ENCODE results near the gene SMAD7.

SMAD7 gene

DNA sequence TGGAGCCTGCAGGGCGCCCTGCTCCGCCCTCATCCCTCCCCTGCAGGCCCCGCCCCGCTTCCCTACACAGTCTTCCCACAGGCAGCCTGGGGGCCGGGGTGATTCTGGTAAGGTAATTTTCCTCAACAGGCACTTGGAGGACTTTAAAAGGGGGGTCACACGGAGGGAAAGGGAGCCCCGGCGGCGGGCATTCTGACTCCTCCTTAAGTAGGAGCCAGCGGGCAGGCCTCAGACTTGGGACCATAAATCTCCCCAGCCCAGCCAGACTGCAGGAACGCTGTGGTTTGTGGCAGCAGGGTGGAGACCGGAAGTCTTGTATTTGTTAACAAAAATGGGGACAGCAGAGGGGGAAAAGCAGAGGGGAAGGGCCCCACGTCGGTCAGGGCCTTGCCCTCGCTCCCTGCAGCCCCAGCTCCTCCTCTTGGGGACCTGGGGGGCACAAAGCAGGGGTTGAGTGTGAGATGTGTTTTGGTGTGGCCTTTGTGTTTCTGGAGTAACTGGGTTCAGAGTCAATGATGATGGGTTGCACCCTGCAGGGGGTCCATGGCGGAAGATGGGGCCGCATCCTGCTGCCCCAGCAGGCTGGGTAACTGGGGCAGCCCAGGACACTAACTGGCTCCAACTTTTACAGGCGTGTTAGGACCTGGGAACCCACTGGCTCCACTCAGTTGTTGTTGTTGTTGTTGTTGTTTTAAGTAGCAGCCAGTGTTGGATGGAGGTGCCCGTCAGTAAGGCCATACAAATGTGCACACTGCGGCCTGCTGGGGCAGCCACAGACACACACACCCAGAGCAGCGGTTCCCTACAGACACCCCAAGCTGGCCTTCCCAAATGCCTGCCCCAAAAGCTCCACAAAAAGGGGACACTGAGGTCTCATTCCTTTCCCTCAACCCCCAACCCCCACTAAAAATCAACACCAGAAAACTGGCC lies 27.7 kb downstream of the SMAD7 start:
- Histone ChIP-seq H3K9me3 (ENCODE audit: control insufficient read depth in 2 of 2, low read length in 2 of 2) (no peaks in the 10 kb centered on the region), H3K9ac (ENCODE audit: low read depth in 1 of 2, low read length in 2 of 2) (peak overlapping the region; percentile 38 to 54), H3K4me1 (ENCODE audit: control insufficient read depth in 2 of 2, insufficient read depth in 2 of 2, low read length in 2 of 2) (peaks cover 55 to 63% of the 10 kb centered on the region in 2 donors), H3K27me3 (ENCODE audit: control insufficient read depth in 2 of 2, insufficient read depth in 2 of 2, low read length in 2 of 2) (no peaks in the 10 kb centered on the region), H3K36me3 (ENCODE audit: control insufficient read depth in 2 of 2, insufficient read depth in 2 of 2, low read length in 2 of 2) (peaks cover 23 to 25% of the 10 kb centered on the region in 2 donors), H3K27ac (ENCODE audit: low read depth in 2 of 2, low read length in 2 of 2) (peak overlapping the region; percentile 80 to 86), H3K4me3 (ENCODE audit: low read length in 2 of 2) (peak overlapping the region; percentile 50)

DNA sequence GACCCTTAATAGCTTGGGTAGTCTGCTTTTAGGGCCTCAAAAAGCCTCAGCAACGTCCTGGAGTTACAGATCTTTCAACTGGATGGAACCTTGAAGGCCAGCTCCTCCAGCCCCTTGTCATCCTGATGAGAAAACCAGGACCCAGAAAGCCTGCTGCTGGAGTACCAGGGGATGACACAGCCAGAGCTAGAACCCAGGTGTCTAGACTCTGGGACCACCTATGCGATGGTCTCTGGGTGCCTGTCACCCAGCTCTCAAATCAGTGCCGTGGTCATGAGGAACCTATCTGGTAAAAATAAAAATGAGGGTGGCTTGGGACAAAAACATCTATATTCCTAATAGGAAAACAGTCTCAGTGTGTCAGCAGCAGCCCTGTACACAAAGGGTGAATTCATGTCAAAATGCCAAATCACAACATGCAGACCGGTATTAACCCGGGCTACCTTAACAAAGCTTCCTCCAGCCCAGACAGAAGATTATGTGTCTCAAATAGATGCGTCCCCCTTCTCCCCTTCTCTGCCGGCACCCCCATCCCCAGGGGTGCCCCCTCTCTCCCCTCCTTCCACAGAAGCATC lies 28.5 kb downstream of the SMAD7 start:
- Histone ChIP-seq H3K4me1 (ENCODE audit: control insufficient read depth in 2 of 2, insufficient read depth in 2 of 2, low read length in 2 of 2) (peaks cover 50 to 55% of the 10 kb centered on the region in 2 donors), H3K27ac (ENCODE audit: low read depth in 2 of 2, low read length in 2 of 2) (peak overlapping the region; percentile 80 to 86), H3K4me3 (ENCODE audit: low read length in 2 of 2) (peak overlapping the region; percentile 50), H3K9me3 (ENCODE audit: control insufficient read depth in 2 of 2, low read length in 2 of 2) (no peaks in the 10 kb centered on the region), H3K36me3 (ENCODE audit: control insufficient read depth in 2 of 2, insufficient read depth in 2 of 2, low read length in 2 of 2) (peaks cover 23 to 25% of the 10 kb centered on the region in 2 donors), H3K27me3 (ENCODE audit: control insufficient read depth in 2 of 2, insufficient read depth in 2 of 2, low read length in 2 of 2) (no peaks in the 10 kb centered on the region), H3K9ac (ENCODE audit: low read depth in 1 of 2, low read length in 2 of 2) (peak overlapping the region in 1 of 2 donors; percentile 54)

DNA sequence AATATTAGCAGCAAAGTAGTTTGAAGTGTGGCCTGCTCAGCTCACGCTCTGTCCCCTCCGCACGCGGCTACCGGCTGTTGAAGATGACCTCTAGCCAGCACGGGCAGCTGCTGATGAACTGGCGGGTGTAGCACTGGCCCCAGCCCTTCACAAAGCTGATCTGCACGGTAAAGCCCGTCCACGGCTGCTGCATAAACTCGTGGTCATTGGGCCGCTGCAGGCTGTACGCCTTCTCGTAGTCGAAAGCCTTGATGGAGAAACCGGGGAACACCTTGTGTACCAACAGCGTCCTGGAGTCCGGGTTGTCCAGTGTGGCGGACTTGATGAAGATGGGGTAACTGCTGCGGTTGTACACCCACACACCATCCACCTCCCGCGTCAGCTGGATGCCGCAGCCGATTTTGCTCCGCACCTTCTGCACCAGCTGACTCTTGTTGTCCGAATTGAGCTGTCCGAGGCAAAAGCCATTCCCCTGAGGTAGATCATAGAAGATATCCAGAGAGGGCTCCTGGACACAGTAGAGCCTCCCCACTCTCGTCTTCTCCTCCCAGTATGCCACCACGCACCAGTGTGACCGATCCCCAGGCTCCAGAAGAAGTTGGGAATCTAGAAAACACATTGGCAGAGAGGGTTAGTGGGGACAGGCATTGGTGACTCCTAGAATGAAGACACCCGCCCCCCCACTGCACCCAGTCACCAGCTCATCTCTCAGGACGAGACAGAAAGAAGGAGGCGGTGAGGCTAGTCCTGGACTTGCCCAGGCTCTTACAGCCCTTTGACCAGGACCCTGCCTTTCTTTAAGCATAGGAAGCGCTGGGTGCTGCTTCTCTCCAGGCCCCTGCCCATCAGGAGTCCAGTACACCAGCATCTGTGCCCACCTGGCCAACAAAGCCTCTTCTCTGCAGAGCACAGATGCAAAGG lies 29.2 kb downstream of the SMAD7 start:
- Histone ChIP-seq H3K4me1 (ENCODE audit: control insufficient read depth in 2 of 2, insufficient read depth in 2 of 2, low read length in 2 of 2) (peaks cover 43 to 48% of the 10 kb centered on the region in 2 donors), H3K27ac (ENCODE audit: low read depth in 2 of 2, low read length in 2 of 2) (peak overlapping the region in 1 of 2 donors; percentile 6), H3K9ac (ENCODE audit: low read depth in 1 of 2, low read length in 2 of 2) (peak overlapping the region in 1 of 2 donors; percentile 54)

DNA sequence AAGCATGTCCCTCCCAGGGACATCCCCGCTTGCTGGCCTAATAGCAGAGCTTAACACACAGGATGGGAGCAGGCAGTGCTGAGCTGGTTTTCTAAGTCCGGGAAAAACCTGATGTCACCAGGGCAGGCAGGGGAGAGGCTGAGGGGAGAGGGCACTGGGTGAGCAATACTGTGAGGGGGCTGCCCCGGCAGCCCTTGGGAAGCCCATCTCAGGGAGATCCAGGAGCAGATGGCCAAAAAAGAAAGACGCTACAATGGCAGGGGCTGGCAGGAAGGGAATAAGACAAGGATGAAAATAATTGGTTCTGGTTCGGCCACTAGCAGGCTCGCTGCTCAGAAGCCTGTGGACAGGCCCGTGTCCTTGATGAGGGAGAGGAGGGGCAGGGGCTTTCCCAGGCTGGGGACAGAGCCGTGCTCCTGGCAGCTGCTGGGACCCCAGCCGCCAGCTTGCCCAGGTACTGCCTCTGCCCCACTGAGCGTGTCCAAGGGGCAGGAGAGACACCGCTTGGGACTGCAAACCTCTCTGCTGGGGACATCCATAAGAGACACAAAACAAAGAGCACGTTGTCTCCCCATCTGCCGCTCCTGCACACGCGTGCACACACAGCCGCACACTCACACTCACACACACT lies 30.2 kb downstream of the SMAD7 start:
- Histone ChIP-seq H3K4me1 (ENCODE audit: control insufficient read depth in 2 of 2, insufficient read depth in 2 of 2, low read length in 2 of 2) (peaks cover 35 to 40% of the 10 kb centered on the region in 2 donors), H3K27ac (ENCODE audit: low read depth in 2 of 2, low read length in 2 of 2) (no peak overlapping the region), H3K9me3 (ENCODE audit: control insufficient read depth in 2 of 2, low read length in 2 of 2) (no peaks in the 10 kb centered on the region), H3K9ac (ENCODE audit: low read depth in 1 of 2, low read length in 2 of 2) (no peak overlapping the region), H3K4me3 (ENCODE audit: low read length in 2 of 2) (no peak overlapping the region), H3K36me3 (ENCODE audit: control insufficient read depth in 2 of 2, insufficient read depth in 2 of 2, low read length in 2 of 2) (peaks cover 23 to 25% of the 10 kb centered on the region in 2 donors), H3K27me3 (ENCODE audit: control insufficient read depth in 2 of 2, insufficient read depth in 2 of 2, low read length in 2 of 2) (no peaks in the 10 kb centered on the region)

More for the DNA sequence above, 29.2 kb downstream of the SMAD7 start:
- no peaks in the 10 kb centered on the region for H3K27me3 ChIP-seq (ENCODE audit: control insufficient read depth in 2 of 2, insufficient read depth in 2 of 2, low read length in 2 of 2)
- H3K36me3 ChIP-seq (ENCODE audit: control insufficient read depth in 2 of 2, insufficient read depth in 2 of 2, low read length in 2 of 2), result peaks cover 23 to 25% of the 10 kb centered on the region in 2 donors
- no peak overlapping the region for H3K4me3 ChIP-seq (ENCODE audit: low read length in 2 of 2)
- no peaks in the 10 kb centered on the region for H3K9me3 ChIP-seq (ENCODE audit: control insufficient read depth in 2 of 2, low read length in 2 of 2)

DNA sequence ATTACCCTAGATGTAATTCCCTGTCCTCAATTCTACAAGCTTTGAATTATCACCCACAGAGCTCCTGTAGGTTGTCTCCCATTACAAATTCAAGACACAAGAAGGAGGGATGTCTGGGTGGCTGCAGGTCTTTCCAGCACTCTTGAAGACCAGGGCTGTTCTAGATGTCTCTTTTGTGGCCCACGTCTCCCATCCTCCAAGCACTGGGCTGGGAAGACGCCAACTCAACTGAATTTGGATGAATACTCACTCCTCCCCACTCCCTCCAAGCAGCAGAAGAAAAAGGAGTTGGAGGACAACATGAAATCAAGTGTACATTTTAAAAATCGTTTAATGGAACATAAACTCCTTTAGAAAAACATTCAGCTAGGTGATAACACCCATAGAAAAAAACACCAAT lies 31.2 kb downstream of the SMAD7 start:
- Histone ChIP-seq H3K36me3 (ENCODE audit: control insufficient read depth in 2 of 2, insufficient read depth in 2 of 2, low read length in 2 of 2) (peaks cover 23 to 25% of the 10 kb centered on the region in 2 donors), H3K4me3 (ENCODE audit: low read length in 2 of 2) (no peak overlapping the region), H3K4me1 (ENCODE audit: control insufficient read depth in 2 of 2, insufficient read depth in 2 of 2, low read length in 2 of 2) (peaks cover 28 to 30% of the 10 kb centered on the region in 2 donors), H3K9ac (ENCODE audit: low read depth in 1 of 2, low read length in 2 of 2) (no peak overlapping the region), H3K27ac (ENCODE audit: low read depth in 2 of 2, low read length in 2 of 2) (no peak overlapping the region), H3K27me3 (ENCODE audit: control insufficient read depth in 2 of 2, insufficient read depth in 2 of 2, low read length in 2 of 2) (no peaks in the 10 kb centered on the region), H3K9me3 (ENCODE audit: control insufficient read depth in 2 of 2, low read length in 2 of 2) (no peaks in the 10 kb centered on the region)

DNA sequence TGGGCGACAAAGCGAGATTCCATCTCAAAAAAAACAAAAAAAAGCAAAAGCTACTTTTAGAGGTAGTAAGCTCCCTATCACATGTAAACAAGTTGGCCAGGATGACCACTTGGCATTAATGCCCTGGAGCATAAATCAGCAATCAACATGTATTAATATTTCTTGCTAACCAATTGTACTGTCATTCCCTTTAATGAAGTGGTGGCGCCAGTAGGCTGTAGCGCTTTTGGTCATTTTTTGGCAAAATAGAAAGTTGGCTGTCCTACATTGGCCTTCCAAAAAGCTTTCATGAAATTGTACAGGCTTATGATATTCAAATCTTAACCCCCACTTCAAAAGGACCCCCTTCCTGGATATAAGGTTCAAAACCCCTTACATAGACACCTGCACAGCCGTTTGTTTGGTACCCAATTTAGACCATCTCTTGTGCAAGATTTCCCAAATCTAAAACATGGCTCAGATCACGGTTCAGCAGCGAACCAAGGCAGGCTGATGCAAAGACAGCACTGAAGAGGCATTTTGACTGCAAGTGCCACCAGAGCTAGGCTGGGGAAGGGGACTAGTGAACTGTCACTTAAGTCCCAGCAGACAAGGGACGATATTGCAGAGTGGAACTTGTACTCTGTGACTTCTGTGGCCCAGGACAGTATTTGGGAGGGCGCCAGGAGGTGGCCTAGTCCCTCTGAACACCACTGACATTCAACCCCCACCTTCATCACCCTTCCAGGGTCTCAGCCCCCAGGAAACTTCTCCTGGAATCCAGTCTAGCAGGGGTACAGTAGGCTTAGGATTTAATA lies 31.9 kb downstream of the SMAD7 start:
- Histone ChIP-seq H3K27ac (ENCODE audit: low read depth in 2 of 2, low read length in 2 of 2) (no peak overlapping the region), H3K4me1 (ENCODE audit: control insufficient read depth in 2 of 2, insufficient read depth in 2 of 2, low read length in 2 of 2) (peaks cover 24 to 25% of the 10 kb centered on the region in 2 donors), H3K9ac (ENCODE audit: low read depth in 1 of 2, low read length in 2 of 2) (no peak overlapping the region), H3K27me3 (ENCODE audit: control insufficient read depth in 2 of 2, insufficient read depth in 2 of 2, low read length in 2 of 2) (no peaks in the 10 kb centered on the region), H3K9me3 (ENCODE audit: control insufficient read depth in 2 of 2, low read length in 2 of 2) (no peaks in the 10 kb centered on the region), H3K36me3 (ENCODE audit: control insufficient read depth in 2 of 2, insufficient read depth in 2 of 2, low read length in 2 of 2) (peaks cover 23 to 25% of the 10 kb centered on the region in 2 donors), H3K4me3 (ENCODE audit: low read length in 2 of 2) (no peak overlapping the region)

DNA sequence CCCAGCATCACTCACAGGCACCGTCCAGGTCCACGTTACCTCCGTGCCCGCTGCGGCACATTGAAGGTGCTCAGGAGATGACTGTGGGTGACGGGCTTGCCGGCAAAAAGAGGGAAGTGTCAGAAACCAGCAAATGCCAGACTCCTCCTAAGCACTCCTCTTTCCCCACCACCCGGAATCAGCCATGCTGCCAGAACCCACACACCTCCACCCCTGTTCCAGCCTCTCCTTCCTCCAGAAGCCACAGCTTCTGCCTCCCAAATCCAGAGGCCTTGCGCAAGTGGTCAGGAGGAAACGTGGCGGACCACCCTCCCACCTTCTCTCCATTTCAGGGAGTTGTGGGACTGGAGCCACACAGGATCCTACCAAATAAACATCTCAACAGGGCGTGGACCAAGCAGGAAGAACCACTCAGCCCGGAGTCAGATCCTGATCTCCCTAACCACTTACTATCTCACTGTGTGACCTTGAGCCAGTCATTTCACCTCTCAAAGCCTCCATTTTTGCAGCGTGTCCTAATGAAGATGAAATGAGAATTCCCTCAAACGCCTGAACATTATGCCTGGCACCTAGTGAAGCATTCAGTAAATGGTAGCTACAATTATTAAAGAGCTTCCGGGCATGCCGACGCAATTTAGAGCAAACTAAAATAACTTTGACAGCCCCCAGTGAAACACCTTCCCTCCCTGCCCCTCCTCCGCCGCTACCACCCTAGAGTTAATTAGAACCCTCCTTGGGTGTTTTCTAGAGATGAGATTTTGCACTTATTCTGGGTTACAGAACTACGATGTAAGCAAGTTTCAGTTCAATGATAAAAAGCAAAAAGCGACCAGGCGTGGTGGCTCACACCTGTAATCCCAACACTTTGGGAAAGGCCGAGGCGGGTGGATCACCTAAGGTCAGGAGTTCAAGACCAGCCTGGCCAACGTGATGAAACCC lies 32.9 kb downstream of the SMAD7 start:
- no peaks in the 10 kb centered on the region for H3K9me3 ChIP-seq (ENCODE audit: control insufficient read depth in 2 of 2, low read length in 2 of 2)
- H3K27ac ChIP-seq (ENCODE audit: low read depth in 2 of 2, low read length in 2 of 2), result no peak overlapping the region
- H3K4me3 ChIP-seq (ENCODE audit: low read length in 2 of 2), result no peak overlapping the region
- no peaks in the 10 kb centered on the region for H3K27me3 ChIP-seq (ENCODE audit: control insufficient read depth in 2 of 2, insufficient read depth in 2 of 2, low read length in 2 of 2)
- H3K9ac ChIP-seq (ENCODE audit: low read depth in 1 of 2, low read length in 2 of 2), result no peak overlapping the region
- peaks cover 14 to 15% of the 10 kb centered on the region in 2 donors for H3K4me1 ChIP-seq (ENCODE audit: control insufficient read depth in 2 of 2, insufficient read depth in 2 of 2, low read length in 2 of 2)
- peaks cover 23 to 25% of the 10 kb centered on the region in 2 donors for H3K36me3 ChIP-seq (ENCODE audit: control insufficient read depth in 2 of 2, insufficient read depth in 2 of 2, low read length in 2 of 2)

DNA sequence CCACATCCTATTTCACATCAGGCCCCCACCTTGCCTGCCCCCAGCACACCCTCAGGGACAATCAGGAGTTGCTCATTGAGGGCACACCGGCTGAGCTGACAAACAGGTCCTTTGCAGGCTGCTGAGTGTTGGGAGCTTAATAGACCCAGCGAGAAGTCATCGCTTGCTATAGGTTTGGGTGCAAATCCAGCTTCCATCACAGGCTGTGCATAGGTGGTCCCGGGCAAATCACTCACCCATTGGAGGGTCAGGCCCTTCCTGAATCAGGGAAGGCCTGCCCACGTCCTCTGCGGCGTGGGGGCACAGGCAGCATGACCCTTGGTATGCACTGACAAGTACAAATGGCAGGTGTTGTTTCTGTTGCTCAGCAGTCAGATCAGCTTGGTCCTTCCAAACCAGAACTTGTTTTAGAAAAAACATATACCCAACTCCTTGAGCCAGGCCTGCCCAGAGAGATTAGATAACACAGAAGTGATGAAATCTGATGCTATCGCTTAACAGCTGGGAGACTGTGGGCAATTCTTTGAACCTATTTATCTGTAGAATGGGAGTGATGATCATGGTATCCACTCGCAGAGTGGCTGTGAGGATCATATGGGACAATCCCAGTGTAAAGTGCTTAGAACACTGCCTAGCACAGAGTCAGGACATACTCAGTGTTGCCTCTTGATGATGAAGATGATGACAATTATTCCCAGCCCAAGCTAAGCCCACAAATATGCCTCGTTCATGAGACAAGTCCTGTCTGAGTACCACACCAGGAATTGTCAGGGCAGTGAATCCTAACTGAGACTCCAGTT lies 34.9 kb downstream of the SMAD7 start:
- H3K4me3 ChIP-seq (ENCODE audit: low read length in 2 of 2), result no peak overlapping the region
- no peaks in the 10 kb centered on the region for H3K27me3 ChIP-seq (ENCODE audit: control insufficient read depth in 2 of 2, insufficient read depth in 2 of 2, low read length in 2 of 2)
- H3K36me3 ChIP-seq (ENCODE audit: control insufficient read depth in 2 of 2, insufficient read depth in 2 of 2, low read length in 2 of 2), result peaks cover 12 to 17% of the 10 kb centered on the region in 2 donors
- no peak overlapping the region for H3K9ac ChIP-seq (ENCODE audit: low read depth in 1 of 2, low read length in 2 of 2)
- H3K4me1 ChIP-seq (ENCODE audit: control insufficient read depth in 2 of 2, insufficient read depth in 2 of 2, low read length in 2 of 2), result peaks cover 3 to 5% of the 10 kb centered on the region in 2 donors
- peak overlapping the region in 1 of 2 donors; percentile 4 for H3K27ac ChIP-seq (ENCODE audit: low read depth in 2 of 2, low read length in 2 of 2)
- no peaks in the 10 kb centered on the region for H3K9me3 ChIP-seq (ENCODE audit: control insufficient read depth in 2 of 2, low read length in 2 of 2)
